GM21737 (cell line): ENCODE measurements around the gene DOCK4.
"Not testable (repeated sequence)": the region's sequence is repeated elsewhere in the genome, so short reads cannot be mapped to it uniquely, and the experiment has no call there.

Experiments
- ATAC-seq: cut with Tn5 transposase; IDR thresholded peaks from one replicate; pipeline ENCODE4 v1.9.1; 2021; ENCODE audit warnings: mild to moderate bottlenecking, moderate library complexity; ENCODE audit not compliant: unreplicated experiment

Gene DOCK4

GRCh38 chr7:112137141-112138101 lies 68.8 kb downstream of the DOCK4 start:
- ATAC-seq: no peak

GRCh38 chr7:112136271-112137008 lies 69.8 kb downstream of the DOCK4 start:
- ATAC-seq: no peak

GRCh38 chr7:112135815-112136214 lies 70.4 kb downstream of the DOCK4 start:
- ATAC-seq: no peak

GRCh38 chr7:112134039-112134438 lies 72.2 kb downstream of the DOCK4 start:
- no peak for ATAC-seq

- no peak for ATAC-seq
Measured at GRCh38 chr7:112133328-112133727, 72.9 kb downstream of the DOCK4 start.

GRCh38 chr7:112132051-112132694 lies 74.0 kb downstream of the DOCK4 start:
- no peak for ATAC-seq

GRCh38 chr7:112130729-112131410 lies 75.3 kb downstream of the DOCK4 start:
- ATAC-seq: no peak

- no peak for ATAC-seq
Measured at GRCh38 chr7:112129655-112130323, 76.4 kb downstream of the DOCK4 start.

- ATAC-seq: not testable (repeated sequence)
Measured at GRCh38 chr7:112128461-112129425, 77.5 kb downstream of the DOCK4 start.

- ATAC-seq: not testable (repeated sequence)
Measured at GRCh38 chr7:112128041-112128440, 78.2 kb downstream of the DOCK4 start.

- ATAC-seq: no peak
Measured at GRCh38 chr7:112125250-112125649, 80.9 kb downstream of the DOCK4 start.

- no peak for ATAC-seq
Measured at GRCh38 chr7:112124061-112124766, 82.0 kb downstream of the DOCK4 start.

- ATAC-seq: no peak
Measured at GRCh38 chr7:112122798-112123197, 83.4 kb downstream of the DOCK4 start.

GRCh38 chr7:112122144-112122543 lies 84.1 kb downstream of the DOCK4 start:
- no peak for ATAC-seq

GRCh38 chr7:112121318-112121717 lies 84.9 kb downstream of the DOCK4 start:
- ATAC-seq: no peak

GRCh38 chr7:112120696-112121217 lies 85.4 kb downstream of the DOCK4 start:
- no peak for ATAC-seq

- no peak for ATAC-seq
Measured at GRCh38 chr7:112118581-112119566, 87.3 kb downstream of the DOCK4 start.
